ENCODE data around the gene PHF23.

DNA sequence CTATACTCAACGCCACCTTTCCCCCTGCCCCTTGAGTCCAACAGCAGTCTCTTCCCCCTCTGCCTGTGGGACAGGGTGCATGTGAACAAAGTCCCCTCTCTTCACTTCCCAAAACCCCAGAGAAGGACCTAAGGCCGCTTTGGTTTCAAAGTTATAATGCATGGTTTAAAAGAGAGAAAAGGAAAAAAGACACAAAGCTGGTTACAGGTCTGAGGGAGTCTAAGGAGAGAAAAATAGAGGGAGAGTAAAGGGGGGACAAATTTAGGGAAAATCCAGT is 4.1 kb upstream of the PHF23 start:
- TF ChIP-seq, protein P1, sequence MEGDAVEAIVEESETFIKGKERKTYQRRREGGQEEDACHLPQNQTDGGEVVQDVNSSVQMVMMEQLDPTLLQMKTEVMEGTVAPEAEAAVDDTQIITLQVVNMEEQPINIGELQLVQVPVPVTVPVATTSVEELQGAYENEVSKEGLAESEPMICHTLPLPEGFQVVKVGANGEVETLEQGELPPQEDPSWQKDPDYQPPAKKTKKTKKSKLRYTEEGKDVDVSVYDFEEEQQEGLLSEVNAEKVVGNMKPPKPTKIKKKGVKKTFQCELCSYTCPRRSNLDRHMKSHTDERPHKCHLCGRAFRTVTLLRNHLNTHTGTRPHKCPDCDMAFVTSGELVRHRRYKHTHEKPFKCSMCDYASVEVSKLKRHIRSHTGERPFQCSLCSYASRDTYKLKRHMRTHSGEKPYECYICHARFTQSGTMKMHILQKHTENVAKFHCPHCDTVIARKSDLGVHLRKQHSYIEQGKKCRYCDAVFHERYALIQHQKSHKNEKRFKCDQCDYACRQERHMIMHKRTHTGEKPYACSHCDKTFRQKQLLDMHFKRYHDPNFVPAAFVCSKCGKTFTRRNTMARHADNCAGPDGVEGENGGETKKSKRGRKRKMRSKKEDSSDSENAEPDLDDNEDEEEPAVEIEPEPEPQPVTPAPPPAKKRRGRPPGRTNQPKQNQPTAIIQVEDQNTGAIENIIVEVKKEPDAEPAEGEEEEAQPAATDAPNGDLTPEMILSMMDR (IDR thresholded peaks at IDR 0.05 in 2 of 3, conservative IDR thresholded peaks at IDR 0.05 in 1 of 3; ENCODE audit: borderline replicate concordance in 1 of 3, insufficient read depth in 1 of 3, low read depth in 2 of 3, low read length in 2 of 3), result no peak
- no peak for TF ChIP-seq EZH2 (IDR thresholded peaks at IDR 0.05)

All from HCT116 (cell line).